Activated CD8-positive, alpha-beta T cell treated with anti-CD3 and anti-CD28 coated beads for 36 hours (primary cell): ENCODE data around the gene REEP2. TPM values are rescaled to one million over a fixed set of nuclear protein-coding genes. Genes with fewer than 3 reads are reported as not detected.

Experiments
- ATAC-seq: fragments of 200-7000 bp; cut with Tn5 transposase; one replicate; pipeline ENCODE4 v1.10.0; 2021; ENCODE audit warnings: mild to moderate bottlenecking, moderate library complexity
- CTCF ChIA-PET: fragments of 350-600 bp; sonication (Branson Sonifier 250); formaldehyde crosslinking; loops from one replicate; lab custom pipeline; 2021; ENCODE audit warnings: antibody characterized with exemption; lab: Charles Lee
- POLR2A ChIA-PET: fragments of 350-600 bp; sonication (Branson Sonifier 250); formaldehyde crosslinking; loops from one replicate; lab custom pipeline; 2021; ENCODE audit warnings: antibody characterized with exemption; lab: Charles Lee
- DNase-seq: peaks from one replicate; pipeline ENCODE4 v3.0.0-alpha.2; 2020
- H3K27ac Mint-ChIP-seq: one replicate; pipeline ENCODE4 v1.8.0; 2021; ENCODE audit warnings: mild to moderate bottlenecking, mixed read lengths
- H3K27me3 Mint-ChIP-seq: one replicate; pipeline ENCODE4 v1.8.0; 2021; ENCODE audit warnings: mixed read lengths
- H3K36me3 Mint-ChIP-seq: one replicate; pipeline ENCODE4 v1.8.0; 2021; ENCODE audit warnings: low read depth, mixed read lengths
- H3K4me1 Mint-ChIP-seq: one replicate; pipeline ENCODE4 v1.8.0; 2021; ENCODE audit warnings: low read depth, mixed read lengths
- H3K4me3 Mint-ChIP-seq: one replicate; pipeline ENCODE4 v1.8.0; 2021; ENCODE audit warnings: mild to moderate bottlenecking, moderate library complexity, mixed read lengths
- H3K9me3 Mint-ChIP-seq: one replicate; pipeline ENCODE4 v1.8.0; 2021; ENCODE audit warnings: mixed read lengths
- intact Hi-C: fragments of 100-400 bp; cut with micrococcal nuclease; formaldehyde crosslinking; loops from one replicate; pipeline ENCODE4 v1.10.0; 2022
- total RNA-seq, 2 experiments: library from RNA; stranded (reverse); gene quantifications; one replicate each; pipeline ENCODE4 v1.2.3, GENCODE V29; 2021
- TF ChIP-seq, protein P1 (sequence below): fragments of 200-600 bp; IDR thresholded peaks from one replicate; pipeline ENCODE4 v1.8.0; 2022; ENCODE audit warnings: antibody characterized with exemption, mild to moderate bottlenecking

Gene REEP2
- total RNA-seq, 2 experiments from 2014 or later: 2.9 to 3.1 TPM

DNA sequence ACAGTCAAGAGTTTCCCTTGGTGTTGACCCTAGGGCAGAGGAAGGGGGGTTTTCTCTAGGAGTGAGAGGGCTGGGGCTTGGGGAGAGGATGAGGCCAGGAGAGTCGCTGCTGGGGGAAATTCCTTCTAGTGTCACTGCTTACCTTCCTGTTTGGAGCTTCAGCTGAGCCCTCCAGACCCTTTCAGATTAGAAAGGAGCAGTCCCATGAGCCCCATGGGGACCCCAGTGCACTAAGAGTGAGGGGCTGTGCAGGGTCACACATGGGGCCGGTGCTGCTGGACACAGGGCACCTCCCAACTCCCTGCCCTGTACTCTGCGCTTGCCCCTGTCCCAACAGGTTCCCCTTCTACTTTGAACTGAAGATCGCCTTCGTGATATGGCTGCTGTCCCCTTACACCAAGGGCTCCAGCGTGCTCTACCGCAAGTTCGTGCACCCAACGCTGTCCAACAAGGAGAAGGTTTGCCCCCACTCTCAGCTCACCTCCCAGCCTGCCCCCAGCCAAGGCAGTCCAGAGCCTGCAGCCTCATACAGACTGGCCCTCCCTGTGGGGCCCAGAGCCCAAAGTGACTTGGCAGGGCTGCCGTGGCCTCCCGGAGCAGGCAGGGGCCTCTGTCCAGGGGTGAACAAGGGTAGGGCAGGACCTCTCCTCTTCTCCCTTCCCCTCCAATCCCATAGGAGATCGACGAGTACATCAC, 5.4 kb downstream of the REEP2 start:
- H3K9me3 Mint-ChIP-seq: no peaks in the 10 kb centered on the region
- H3K36me3 Mint-ChIP-seq: no peaks in the 10 kb centered on the region
- ChIA-PET POLR2A (interaction anchor here (0.5 to 0.9 kb wide), 4 partner anchors 14 to 119 kb away, joined by 3 to 4 read pairs (median 3); partner anchors contain the start of gene ETF1), CTCF (interaction anchor here (0.6 to 1.1 kb wide), 2 partner anchors 19 to 70 kb away, joined by 3 read pairs; no protein-coding TSS in a partner anchor)
- no peak overlapping the region for H3K27ac Mint-ChIP-seq
- ATAC-seq (no peak), DNase-seq (no peak)
- no peak overlapping the region for H3K4me3 Mint-ChIP-seq
- no peaks in the 10 kb centered on the region for H3K27me3 Mint-ChIP-seq
- peaks cover 5% of the 10 kb centered on the region for H3K4me1 Mint-ChIP-seq
- TF ChIP-seq, protein P1, sequence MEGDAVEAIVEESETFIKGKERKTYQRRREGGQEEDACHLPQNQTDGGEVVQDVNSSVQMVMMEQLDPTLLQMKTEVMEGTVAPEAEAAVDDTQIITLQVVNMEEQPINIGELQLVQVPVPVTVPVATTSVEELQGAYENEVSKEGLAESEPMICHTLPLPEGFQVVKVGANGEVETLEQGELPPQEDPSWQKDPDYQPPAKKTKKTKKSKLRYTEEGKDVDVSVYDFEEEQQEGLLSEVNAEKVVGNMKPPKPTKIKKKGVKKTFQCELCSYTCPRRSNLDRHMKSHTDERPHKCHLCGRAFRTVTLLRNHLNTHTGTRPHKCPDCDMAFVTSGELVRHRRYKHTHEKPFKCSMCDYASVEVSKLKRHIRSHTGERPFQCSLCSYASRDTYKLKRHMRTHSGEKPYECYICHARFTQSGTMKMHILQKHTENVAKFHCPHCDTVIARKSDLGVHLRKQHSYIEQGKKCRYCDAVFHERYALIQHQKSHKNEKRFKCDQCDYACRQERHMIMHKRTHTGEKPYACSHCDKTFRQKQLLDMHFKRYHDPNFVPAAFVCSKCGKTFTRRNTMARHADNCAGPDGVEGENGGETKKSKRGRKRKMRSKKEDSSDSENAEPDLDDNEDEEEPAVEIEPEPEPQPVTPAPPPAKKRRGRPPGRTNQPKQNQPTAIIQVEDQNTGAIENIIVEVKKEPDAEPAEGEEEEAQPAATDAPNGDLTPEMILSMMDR: no peak
- intact Hi-C loops: no loop called here

DNA sequence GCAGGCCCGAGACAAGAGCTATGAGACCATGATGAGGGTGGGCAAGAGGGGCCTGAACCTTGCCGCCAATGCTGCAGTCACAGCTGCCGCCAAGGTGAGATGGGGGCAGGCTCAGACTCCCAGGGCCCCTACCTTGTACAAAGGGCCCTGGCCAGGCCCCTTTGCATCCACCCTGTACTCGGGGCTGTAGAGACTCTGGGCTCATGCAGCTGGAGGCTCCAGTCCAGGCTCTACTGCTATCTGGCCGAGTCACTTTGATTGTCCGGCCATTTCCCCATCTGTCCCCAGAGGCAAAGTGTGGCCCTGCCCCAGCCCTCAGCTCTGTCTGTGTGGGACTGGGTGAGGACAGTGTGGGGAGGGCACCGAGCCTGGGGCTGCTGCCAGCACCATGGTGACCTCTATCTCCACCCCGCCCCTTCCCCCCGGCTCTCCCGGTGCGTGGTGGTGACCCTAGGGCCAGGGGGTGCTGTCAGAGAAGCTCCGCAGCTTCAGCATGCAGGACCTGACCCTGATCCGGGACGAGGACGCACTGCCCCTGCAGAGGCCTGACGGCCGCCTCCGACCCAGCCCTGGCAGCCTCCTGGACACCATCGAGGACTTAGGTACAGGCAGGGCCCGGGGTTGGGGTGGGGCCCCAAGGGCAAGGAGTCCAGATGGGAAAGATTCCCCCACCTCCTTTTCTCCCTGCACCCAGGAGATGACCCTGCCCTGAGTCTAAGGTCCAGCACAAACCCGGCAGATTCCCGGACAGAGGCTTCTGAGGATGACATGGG, 6.1 kb downstream of the REEP2 start:
- CTCF ChIA-PET: interaction anchor here (0.6 to 1.1 kb wide), 2 partner anchors 18 to 70 kb away, joined by 3 read pairs; no protein-coding TSS in a partner anchor
- Mint-ChIP-seq H3K27me3 (no peaks in the 10 kb centered on the region), H3K4me3 (no peak overlapping the region), H3K36me3 (no peaks in the 10 kb centered on the region), H3K4me1 (peaks cover 2% of the 10 kb centered on the region), H3K9me3 (no peaks in the 10 kb centered on the region), H3K27ac (no peak overlapping the region)
- intact Hi-C loops: no loop called here
- POLR2A ChIA-PET: interaction anchor here (0.5 to 0.9 kb wide), 3 partner anchors 13 to 120 kb away, joined by 3 to 4 read pairs (median 3); no protein-coding TSS in a partner anchor
- TF ChIP-seq, protein P1: no peak
- DNase-seq (no peak), ATAC-seq (no peak)

DNA sequence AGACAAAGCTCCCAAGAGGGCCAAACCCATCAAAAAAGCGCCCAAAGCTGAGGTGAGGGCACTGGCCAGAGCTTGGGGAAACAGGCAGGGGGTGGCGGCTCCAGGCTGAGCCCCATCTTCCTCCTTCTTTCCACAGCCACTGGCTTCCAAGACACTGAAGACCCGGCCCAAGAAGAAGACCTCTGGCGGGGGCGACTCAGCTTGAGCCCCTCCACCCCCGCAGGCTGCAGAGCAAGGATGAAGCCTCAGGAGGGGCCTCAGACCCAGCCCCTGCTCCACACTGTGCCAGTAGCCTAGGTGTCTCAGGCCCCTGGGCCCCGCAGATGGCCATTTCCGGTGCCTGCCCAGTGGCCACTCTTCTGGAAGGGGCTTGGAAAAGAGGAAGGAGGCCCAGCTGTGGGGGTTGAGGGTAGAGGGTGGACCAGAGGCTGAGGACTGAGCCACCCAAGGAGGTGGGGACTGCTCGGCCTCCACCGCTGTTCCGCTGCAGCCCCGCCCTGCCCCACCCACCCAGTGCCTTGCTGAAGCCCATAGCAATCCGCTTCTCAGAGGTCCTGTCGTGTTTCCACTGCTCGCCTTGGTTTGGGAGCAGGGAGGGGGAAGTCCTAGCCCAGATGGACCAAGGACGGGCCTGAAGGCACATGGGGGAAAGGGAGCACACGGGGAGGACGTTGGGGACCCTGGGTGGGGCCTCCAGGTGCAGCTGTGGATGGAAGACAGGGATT, 6.9 kb downstream of the REEP2 start:
- Mint-ChIP-seq H3K27me3 (no peaks in the 10 kb centered on the region), H3K36me3 (no peaks in the 10 kb centered on the region), H3K4me1 (peaks cover 5% of the 10 kb centered on the region), H3K9me3 (no peaks in the 10 kb centered on the region), H3K4me3 (no peak overlapping the region), H3K27ac (no peak overlapping the region)
- CTCF ChIA-PET: interaction anchor here (1.1 kb wide), 1 partner anchor 18 kb away, joined by 3 read pairs; no protein-coding TSS in a partner anchor
- POLR2A ChIA-PET: no interaction called here
- intact Hi-C loops: no loop called here
- DNase-seq: no peak
- TF ChIP-seq, protein P1: no peak
- no peak for ATAC-seq

DNA sequence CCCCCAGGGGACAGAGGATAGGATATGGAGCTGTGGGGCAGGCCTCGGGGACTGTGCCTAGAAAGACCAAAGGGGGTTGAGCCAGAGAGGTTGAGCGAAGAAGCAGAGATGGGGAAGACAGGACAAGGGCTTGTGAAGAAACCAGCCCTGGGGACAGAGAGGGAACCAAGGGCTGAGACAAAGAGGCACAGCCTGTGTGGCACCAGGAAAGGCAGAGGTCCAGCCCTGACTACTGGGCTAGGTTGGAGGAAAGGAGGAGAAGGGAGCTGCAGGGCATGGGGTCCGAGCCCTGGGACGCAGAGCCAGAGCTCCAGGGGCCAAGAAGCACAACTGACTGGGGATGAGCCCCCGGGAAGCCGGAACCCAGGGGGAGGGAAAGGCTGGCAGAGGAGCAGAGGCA, 9.2 kb downstream of the REEP2 start:
- ChIA-PET CTCF (interaction anchor here (0.8 to 5.9 kb wide), 9 partner anchors 10 to 100 kb away, joined by 3 to 85 read pairs (median 17); partner anchors contain the start of genes EGR1 and REEP2), POLR2A (interaction anchor here (1.1 to 2.8 kb wide), 6 partner anchors 11 to 99 kb away, joined by 3 to 9 read pairs (median 4); partner anchors contain the start of genes EGR1 and ETF1)
- H3K27me3 Mint-ChIP-seq: no peaks in the 10 kb centered on the region
- peaks cover 5% of the 10 kb centered on the region for H3K4me1 Mint-ChIP-seq
- no peak for ATAC-seq
- TF ChIP-seq, protein P1: no peak
- DNase-seq: no peak
- no peaks in the 10 kb centered on the region for H3K9me3 Mint-ChIP-seq
- no peak overlapping the region for H3K4me3 Mint-ChIP-seq
- no peak overlapping the region for H3K27ac Mint-ChIP-seq
- intact Hi-C loops: no loop called here
- no peaks in the 10 kb centered on the region for H3K36me3 Mint-ChIP-seq
